ENCODE data around the gene MFAP3L.
"Not testable (repeated sequence)": the region's sequence is repeated elsewhere in the genome, so short reads cannot be mapped to it uniquely, and the experiment has no call there.

Gene MFAP3L

DNA sequence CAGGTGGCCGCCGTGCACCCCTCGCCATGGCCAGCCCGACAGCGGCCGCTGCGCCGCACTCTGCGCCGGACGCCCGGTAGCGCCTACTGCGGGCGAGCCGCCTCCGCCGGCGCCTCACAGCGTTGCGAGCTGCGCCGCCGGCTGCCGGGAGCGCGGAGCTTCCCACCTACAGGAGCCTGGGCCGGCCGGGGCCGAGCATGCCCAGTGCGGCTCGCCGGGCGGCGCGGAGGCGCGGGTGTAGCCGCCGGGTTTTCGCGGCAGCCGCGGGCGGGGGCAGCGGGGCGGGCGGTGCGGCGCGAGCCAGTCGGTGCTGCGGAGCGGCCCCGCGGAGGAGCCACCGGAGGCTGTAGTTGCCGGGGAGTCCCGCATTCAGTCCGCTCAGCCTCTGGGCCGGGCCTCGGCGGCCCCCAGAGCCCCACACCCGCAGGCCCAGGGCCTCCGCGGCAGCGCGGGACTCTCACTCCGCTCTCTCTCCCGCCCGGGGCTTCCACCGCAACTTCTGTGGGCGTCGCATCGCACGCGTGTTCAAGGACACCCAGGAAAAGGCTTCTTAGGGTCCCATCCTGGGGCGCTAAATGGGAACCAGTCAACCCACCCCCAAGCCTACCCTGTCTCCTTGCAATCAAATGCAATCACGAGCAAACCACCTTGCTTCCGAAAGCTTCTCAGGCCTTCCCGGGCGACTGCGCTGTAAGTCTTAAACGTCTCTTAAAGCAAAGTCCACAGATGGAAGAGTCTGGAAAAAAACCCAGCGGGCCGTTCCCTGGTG is at the start of gene MFAP3L:
MFAP3L (minus strand) TSS at position 143 of the 769 bp plus-strand sequence. CDS start 20,518 bp downstream, outside the sequence.
- Mint-ChIP-seq H3K4me3 (peak within 1 kb of the TSS; percentile 85), H3K36me3 (no peaks in the 10 kb centered on the region), H3K27me3 (peaks cover 33% of the 10 kb centered on the region), H3K27ac (peak within 1 kb of the TSS; percentile 68), H3K4me1 (peaks cover 10% of the 10 kb centered on the region), H3K9me3 (no peaks in the 10 kb centered on the region)
- peak; percentile 90 for ATAC-seq

DNA sequence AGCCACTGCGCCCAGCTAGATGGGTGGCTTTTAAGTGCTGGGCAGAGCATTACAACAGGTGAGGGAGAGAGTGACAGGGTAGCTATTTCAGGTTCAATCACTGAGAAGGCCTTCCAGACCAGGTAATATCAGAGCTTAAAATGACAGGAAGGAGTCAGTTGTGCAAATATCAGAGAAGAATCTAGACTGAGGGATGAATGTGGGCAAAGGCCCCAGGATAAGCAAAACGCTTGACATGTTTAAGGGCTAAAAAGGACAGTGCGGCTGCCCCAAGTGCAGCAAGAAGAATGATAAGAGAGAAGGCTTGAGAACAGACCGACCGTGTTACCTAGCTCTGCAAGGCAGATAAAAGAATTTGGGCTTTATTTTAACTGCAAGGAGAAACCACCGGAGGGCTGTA is 45.0 kb upstream of the MFAP3L start:
- H3K27me3 Mint-ChIP-seq = no peaks in the 10 kb centered on the region
- no peaks in the 10 kb centered on the region for H3K9me3 Mint-ChIP-seq
- H3K4me1 Mint-ChIP-seq = no peaks in the 10 kb centered on the region
- H3K4me3 Mint-ChIP-seq = no peak overlapping the region
- no peak overlapping the region for H3K27ac Mint-ChIP-seq
- ATAC-seq = no peak
- no peaks in the 10 kb centered on the region for H3K36me3 Mint-ChIP-seq

DNA sequence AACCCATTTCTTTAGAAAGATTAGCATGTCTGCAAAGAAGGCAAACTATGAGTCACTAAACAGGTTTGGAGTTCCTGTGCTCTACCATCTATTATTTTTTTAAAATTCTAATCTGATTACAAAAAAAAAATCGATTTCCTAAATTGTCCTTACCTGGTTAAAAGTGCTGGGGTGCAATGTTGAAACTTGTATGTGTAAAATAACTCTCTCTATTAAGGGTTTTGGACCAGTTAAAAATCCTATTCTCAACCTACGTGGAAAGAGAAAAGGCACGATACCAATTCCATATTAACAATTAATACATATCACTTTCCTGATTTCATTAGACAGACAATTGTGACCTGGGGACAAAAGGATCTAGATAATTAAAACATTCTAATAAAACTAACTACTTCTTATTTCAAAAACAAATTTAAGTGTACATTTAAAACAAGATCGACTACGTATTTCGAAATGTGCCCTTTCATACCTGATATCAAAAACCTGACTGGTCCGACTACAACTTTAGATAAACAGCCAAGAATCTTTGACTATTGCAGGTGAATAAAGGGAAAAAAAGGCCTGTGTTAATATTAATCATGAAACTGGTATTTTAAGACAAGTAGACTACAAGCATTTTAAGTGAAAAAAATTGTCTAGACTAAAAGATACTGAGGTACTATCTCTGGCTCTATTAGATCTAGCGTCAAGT is 42.4 kb upstream of the MFAP3L start:
- no peaks in the 10 kb centered on the region for H3K36me3 Mint-ChIP-seq
- no peak overlapping the region for H3K4me3 Mint-ChIP-seq
- no peaks in the 10 kb centered on the region for H3K4me1 Mint-ChIP-seq
- H3K27ac Mint-ChIP-seq = no peak overlapping the region
- no peaks in the 10 kb centered on the region for H3K9me3 Mint-ChIP-seq
- H3K27me3 Mint-ChIP-seq = no peaks in the 10 kb centered on the region
- ATAC-seq = no peak

DNA sequence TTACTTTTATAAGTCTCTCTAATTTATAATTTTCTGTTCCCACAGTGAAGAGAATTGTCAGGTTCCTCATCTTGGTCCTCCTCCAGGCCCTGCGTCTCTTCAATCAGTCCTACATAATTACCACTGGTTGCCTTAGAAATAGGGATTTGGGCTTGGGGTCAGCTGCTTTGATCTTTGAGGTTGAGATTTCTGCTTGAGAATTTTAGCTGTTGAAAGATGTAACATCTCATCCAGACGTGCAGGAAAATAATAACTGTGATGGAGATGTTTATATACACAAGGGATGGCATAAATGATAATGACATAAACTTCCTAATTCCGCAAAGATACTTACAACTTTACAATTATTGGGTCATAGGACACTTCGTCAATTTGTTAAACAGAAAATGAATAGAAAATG is 33.2 kb upstream of the MFAP3L start:
- H3K4me1 Mint-ChIP-seq = no peaks in the 10 kb centered on the region
- H3K9me3 Mint-ChIP-seq = no peaks in the 10 kb centered on the region
- H3K4me3 Mint-ChIP-seq = no peak overlapping the region
- H3K27me3 Mint-ChIP-seq = no peaks in the 10 kb centered on the region
- H3K27ac Mint-ChIP-seq = no peak overlapping the region
- H3K36me3 Mint-ChIP-seq = no peaks in the 10 kb centered on the region
- ATAC-seq = no peak

DNA sequence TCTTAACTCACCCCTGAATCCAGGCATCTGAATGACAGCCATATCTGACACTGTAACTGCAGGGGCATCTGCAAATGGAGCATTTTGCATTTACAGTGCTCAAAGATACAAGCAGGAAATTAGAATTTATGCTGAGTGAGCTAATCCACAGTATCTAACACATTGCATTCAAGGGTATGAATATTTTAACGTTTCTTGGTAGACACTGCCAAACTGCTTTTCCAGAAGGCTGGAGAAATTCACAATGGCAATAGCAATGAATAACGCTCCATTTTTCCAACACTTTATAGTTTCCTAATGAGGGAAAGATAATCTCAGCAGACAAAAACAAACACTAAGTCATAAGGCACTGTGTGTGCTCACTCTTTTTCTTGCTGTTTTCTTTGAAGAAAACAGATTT is 32.6 kb upstream of the MFAP3L start:
- Mint-ChIP-seq H3K27ac (no peak overlapping the region), H3K4me3 (no peak overlapping the region), H3K9me3 (no peaks in the 10 kb centered on the region), H3K4me1 (no peaks in the 10 kb centered on the region), H3K27me3 (peaks cover 2% of the 10 kb centered on the region), H3K36me3 (no peaks in the 10 kb centered on the region)
- ATAC-seq = no peak

DNA sequence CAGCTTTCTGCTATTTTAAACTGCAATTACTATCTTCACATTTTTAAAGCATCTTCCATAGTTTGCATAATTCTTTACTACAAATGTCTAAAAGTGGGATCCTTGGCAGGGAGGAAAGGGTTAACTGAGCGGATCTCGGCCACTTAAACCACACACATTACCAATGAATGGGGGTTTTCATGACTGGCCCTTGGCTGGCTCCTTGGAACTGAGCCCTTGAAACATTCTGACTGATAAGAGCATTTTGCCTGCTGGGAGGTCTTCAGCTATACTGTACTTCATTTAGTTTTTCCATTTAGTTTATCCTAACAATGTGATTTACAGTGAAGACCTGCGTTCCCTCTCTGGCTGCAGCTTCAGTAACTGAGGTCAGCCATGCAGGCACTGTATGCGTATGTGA is 31.7 kb upstream of the MFAP3L start:
- Mint-ChIP-seq H3K27ac (no peak overlapping the region), H3K36me3 (no peaks in the 10 kb centered on the region)

DNA sequence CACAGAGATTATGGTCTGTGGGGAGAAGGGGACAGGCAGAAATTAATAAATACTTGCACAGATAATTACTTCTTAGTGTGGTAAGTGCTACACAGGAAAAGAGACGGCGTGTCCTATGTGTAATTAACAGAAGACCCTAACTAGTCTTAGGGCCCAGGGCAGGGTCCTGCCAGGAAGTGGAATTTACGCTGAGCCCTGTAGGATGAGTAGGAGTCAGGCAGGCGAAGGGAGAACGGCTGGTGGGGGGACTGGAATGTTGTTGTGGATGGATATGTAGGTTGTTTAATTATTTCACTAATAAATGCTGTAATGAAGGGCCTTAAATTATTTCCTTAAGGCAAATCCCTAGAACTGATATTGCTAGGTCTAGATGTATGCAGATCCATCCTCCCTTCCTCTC is 26.7 kb upstream of the MFAP3L start:
- no peaks in the 10 kb centered on the region for H3K4me1 Mint-ChIP-seq
- H3K9me3 Mint-ChIP-seq = no peaks in the 10 kb centered on the region
- H3K27me3 Mint-ChIP-seq = peaks cover 7% of the 10 kb centered on the region
- ATAC-seq = no peak
- no peak overlapping the region for H3K27ac Mint-ChIP-seq
- no peaks in the 10 kb centered on the region for H3K36me3 Mint-ChIP-seq
- no peak overlapping the region for H3K4me3 Mint-ChIP-seq

More for the DNA sequence above, 31.7 kb upstream of the MFAP3L start:
- H3K9me3 Mint-ChIP-seq = no peaks in the 10 kb centered on the region
- no peak overlapping the region for H3K4me3 Mint-ChIP-seq
- H3K4me1 Mint-ChIP-seq = no peaks in the 10 kb centered on the region
- no peak for ATAC-seq
- H3K27me3 Mint-ChIP-seq = peaks cover 7% of the 10 kb centered on the region

DNA sequence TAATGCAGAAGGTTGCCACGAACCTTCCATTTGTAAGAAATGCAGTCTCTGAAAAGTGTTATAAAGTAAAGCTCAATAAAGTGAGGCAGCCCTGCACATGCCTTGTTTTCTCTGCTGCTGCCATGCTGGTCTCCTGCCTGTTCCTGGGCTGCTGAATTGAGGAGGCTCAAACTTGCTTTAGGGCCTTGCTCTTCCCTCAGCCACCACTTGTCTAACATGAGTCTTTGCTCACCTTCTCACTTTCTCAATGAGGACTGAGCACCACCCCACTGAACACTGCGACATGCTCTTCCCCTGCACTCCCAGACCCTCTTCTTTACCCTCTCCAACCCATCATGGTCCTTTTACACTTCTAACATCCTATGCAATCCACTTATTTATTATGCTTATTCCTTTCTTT is 25.2 kb upstream of the MFAP3L start:
- no peak for ATAC-seq
- H3K27me3 Mint-ChIP-seq = peaks cover 7% of the 10 kb centered on the region
- no peaks in the 10 kb centered on the region for H3K9me3 Mint-ChIP-seq
- H3K4me1 Mint-ChIP-seq = no peaks in the 10 kb centered on the region
- no peaks in the 10 kb centered on the region for H3K36me3 Mint-ChIP-seq
- H3K4me3 Mint-ChIP-seq = no peak overlapping the region
- no peak overlapping the region for H3K27ac Mint-ChIP-seq

DNA sequence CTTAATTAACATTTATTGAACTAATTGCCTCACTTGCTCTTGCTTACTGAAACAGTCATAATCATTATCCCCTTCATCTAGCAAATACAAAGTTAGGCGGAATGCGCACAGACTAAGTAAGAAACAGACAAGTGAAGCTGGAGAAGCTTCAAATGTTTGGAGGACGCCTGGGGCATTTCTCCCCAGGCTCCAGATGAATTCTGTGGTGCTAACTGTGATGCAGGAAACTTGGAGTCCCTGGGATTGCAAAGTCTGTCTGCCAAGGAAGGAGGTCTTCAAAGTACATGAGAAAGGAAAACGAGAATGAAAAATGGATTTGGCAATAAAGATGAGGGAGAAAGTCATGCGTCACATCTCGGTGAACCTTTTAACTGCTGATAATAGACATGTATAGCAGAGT is 23.6 kb upstream of the MFAP3L start:
- H3K9me3 Mint-ChIP-seq = no peaks in the 10 kb centered on the region
- no peak overlapping the region for H3K27ac Mint-ChIP-seq
- ATAC-seq = no peak
- H3K36me3 Mint-ChIP-seq = no peaks in the 10 kb centered on the region
- peaks cover 7% of the 10 kb centered on the region for H3K27me3 Mint-ChIP-seq
- no peaks in the 10 kb centered on the region for H3K4me1 Mint-ChIP-seq
- no peak overlapping the region for H3K4me3 Mint-ChIP-seq

DNA sequence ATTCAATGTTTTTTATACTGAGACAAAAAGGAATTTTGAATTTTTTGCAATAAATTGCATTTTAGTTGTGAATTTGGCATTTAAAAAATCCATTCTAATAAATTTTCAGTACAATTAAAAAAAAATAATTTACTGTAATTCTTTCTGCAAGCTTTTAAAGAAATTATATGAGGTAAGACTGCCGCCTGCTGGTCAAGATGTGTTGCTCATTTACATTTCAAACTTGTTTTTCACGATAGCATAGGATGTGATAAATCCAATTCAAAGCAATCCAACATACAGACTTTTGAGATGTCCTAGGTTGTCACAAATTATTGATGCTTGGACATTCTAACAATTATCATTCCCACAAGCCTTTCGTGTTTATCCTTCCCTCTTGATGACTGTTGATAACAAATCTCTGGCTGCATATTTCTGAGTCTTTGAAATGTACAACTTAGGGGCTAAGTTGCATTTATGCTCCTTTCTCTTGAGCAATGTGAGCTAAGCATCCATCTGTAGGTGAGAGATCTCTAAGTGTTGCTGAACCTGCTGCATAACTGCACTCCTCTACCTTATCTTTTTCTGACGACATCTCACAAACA is 21.7 kb upstream of the MFAP3L start:
- Mint-ChIP-seq H3K9me3 (no peaks in the 10 kb centered on the region), H3K36me3 (no peaks in the 10 kb centered on the region), H3K27ac (no peak overlapping the region), H3K4me3 (no peak overlapping the region), H3K4me1 (no peaks in the 10 kb centered on the region), H3K27me3 (no peaks in the 10 kb centered on the region)
- ATAC-seq = no peak

DNA sequence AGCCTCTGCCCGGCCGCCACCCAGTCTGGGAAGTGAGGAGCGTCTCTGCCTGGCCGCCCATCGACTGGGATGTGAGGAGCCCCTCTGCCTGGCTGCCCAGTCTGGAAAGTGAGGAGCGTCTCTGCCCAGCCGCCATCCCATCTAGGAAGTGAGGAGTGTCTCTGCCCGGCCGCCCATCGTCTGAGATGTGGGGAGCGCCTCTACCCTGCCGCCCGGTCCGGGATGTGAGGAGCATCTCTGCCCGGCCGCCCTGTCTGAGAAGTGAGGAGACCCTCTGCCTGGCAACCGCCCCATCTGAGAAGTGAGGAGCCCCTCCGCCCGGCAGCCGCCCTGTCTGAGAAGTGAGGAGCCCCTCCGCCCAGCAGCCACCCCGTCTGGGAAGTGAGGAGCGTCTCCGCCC is 20.0 kb upstream of the MFAP3L start:
- H3K27ac Mint-ChIP-seq, H3K9me3 Mint-ChIP-seq, H3K4me1 Mint-ChIP-seq, H3K27me3 Mint-ChIP-seq, H3K4me3 Mint-ChIP-seq, H3K36me3 Mint-ChIP-seq, ATAC-seq: not testable (repeated sequence)

DNA sequence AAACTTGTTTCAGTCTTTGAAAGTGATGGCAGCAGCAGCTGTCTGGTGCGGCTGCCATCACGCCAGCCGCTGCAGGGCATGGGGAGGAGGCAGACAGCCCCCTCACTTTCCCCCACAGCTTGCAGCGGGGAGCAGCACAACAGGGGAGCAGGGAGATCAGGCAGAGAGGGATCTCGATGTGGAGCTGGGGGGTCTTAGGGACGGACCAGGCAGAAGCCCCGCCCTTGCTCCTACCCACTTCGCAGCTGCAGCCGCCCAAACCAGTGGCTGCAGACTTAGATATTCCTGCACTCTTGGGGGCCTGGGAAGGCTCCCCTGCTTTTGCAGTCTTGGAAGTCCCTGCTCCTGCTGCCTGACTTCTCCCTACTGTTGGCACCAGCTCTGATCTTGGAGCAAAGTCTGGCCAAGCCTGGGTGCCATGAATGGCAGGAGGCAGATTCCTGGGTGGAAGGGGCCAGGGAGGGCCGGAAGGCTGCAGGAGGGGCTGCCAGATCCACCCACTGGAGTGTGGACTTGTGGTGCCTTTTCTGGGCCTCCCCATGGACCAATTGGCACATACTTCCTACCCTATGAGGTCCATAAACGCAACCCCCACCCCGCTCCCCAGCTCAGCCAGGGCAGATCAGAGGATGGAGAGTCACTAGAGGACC is 14.0 kb upstream of the MFAP3L start:
- Mint-ChIP-seq H3K27me3 (peaks cover 11% of the 10 kb centered on the region), H3K36me3 (no peaks in the 10 kb centered on the region), H3K27ac (no peak overlapping the region), H3K4me1 (no peaks in the 10 kb centered on the region), H3K9me3 (no peaks in the 10 kb centered on the region), H3K4me3 (no peak overlapping the region)
- peak; percentile 28 for ATAC-seq

DNA sequence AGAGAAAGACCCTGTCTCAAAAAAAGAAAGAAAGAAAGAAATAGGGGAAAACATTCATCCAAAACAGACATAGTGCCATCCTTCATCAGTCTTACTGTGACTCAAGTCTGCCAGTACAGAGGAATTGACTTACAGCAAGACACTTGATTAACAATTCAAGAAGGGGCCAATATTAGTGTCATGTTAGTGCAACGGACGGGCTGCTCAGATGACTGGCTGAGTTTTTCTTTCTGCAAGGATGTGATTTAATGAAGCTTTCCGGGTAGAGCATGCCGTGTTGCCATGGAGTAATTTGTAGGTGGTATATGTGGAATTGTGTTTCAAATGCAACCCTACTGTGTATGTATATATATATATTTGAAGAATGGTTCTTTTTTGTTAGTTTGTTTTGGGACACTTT is 12.6 kb upstream of the MFAP3L start:
- H3K9me3 Mint-ChIP-seq = no peaks in the 10 kb centered on the region
- peaks cover 11% of the 10 kb centered on the region for H3K27me3 Mint-ChIP-seq
- H3K36me3 Mint-ChIP-seq = no peaks in the 10 kb centered on the region
- H3K4me1 Mint-ChIP-seq = no peaks in the 10 kb centered on the region
- H3K27ac Mint-ChIP-seq = no peak overlapping the region
- H3K4me3 Mint-ChIP-seq = no peak overlapping the region
- no peak for ATAC-seq

DNA sequence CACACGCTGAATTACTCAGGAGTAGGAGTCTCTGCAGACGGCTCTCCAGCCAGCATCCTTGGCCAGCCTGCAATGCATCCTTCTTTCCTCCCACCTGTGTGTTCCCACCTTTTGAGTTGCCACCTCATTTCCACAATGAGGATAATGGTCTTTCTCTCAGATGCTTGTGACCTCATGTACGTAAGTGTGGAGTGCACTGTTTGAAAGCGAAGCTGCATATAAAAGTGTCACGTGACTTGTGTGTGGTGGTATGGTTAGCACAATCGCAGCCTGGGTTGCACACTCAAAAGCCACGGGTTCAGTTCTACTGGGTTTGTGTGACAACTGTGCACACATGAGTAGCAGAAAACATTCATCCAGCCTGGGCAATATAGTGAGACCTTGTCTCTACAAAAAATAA is 12.0 kb upstream of the MFAP3L start:
- no peak overlapping the region for H3K4me3 Mint-ChIP-seq
- no peaks in the 10 kb centered on the region for H3K4me1 Mint-ChIP-seq
- H3K27me3 Mint-ChIP-seq = peaks cover 11% of the 10 kb centered on the region
- no peaks in the 10 kb centered on the region for H3K36me3 Mint-ChIP-seq
- no peaks in the 10 kb centered on the region for H3K9me3 Mint-ChIP-seq
- no peak overlapping the region for H3K27ac Mint-ChIP-seq
- ATAC-seq = no peak

DNA sequence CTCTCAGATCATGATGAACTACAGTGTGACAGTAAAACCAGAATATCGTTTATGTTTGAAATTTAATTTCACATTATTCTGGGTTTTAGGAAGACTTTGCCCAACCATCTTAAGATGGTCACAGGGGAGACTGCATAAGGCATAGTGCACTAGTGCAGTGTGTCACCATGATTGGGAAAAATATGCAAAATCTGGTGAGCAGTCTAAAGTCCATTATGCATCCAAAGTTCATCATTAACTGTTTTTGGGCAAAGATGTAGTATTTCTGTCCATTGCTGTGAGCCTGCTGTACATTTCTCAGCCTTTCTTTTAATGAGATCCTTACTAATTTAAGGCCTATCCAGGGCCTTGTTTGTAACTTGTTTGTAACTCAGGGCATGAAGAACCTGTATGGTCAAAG is 11.3 kb upstream of the MFAP3L start:
- H3K27ac Mint-ChIP-seq = no peak overlapping the region
- no peaks in the 10 kb centered on the region for H3K36me3 Mint-ChIP-seq
- H3K4me1 Mint-ChIP-seq = no peaks in the 10 kb centered on the region
- peaks cover 11% of the 10 kb centered on the region for H3K27me3 Mint-ChIP-seq
- H3K9me3 Mint-ChIP-seq = no peaks in the 10 kb centered on the region
- ATAC-seq = no peak
- H3K4me3 Mint-ChIP-seq = no peak overlapping the region

All from stimulated activated memory B cell treated with anti-CD40 and anti-IgM and Interleukin-4, amounts not matched to agents 10 μg/mL and 1 μg/mL and 100 μg/mL, for 72 hours (primary cell).